Non-pigmented ciliary epithelial cell (primary cell): ENCODE measurements around the gene PTPMT1.

ENCODE experiments used
- DNase-seq: peaks from one replicate; pipeline ENCODE4 v3.0.0-alpha.2; 2010; ENCODE audit warnings: low read depth

Gene PTPMT1

GRCh38 chr11:47607380-47607779, 42.0 kb downstream of the PTPMT1 start:
- peak; percentile 82 for DNase-seq

DNA sequence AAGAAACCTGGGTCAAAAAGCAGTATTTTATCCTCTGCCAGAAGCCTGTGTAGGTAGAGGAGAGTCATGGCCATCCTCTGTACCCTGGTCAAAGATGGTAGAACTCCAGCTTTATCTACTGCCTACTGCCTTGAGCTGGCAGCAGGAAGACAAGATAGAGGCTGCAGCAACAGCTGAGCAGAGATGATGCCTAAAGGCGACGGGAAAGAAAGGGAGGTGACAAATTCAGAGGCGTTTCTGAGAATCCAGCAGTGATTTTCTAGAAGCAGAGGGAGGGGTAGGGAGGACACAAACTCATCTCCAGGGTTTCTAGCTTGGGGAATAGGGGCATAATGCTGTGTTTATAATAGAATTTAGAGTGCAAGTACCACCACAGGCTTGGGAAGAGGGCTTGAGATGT, 44.3 kb downstream of the PTPMT1 start:
- no peak for DNase-seq

DNA sequence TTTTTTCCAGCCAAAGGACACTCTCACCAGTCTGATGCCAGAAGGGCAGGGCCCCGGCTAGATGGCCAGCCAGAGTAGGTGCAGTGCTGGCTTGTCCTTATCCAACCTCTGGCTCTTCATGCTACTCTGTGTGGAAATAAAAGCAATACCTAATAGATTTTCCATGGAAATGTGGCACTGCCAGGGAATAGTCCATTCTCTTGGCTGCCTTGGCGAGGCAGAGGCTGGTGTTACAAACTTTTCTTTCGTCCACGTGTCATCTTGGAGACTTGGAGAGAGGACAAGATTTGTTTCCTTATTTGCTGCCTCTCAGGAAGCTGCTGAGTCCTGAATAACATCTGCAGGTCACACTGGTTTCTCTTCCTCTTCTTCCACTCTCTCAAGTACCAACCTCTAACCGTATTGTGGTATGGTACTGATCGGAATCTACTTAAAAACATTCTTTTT, 46.0 kb downstream of the PTPMT1 start:
- no peak for DNase-seq

DNA sequence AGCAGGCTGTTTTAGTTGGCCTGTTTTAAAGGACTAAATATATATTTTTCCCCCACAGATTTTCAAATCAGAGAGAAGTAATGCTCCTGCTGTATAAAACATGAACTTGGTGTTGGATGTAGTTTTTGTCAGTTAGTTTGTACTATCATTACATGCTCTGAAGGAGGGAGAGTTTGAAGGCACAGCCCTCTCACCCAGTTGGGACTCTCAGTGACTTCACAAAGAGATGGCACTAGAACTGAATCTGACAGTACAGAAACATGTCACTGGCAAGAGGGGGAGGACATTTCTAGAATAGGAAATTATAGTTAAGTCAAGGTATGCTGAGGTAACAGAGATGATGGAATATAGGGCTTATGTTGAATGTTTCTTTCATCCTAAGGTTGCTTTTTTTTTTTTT, 49.9 kb downstream of the PTPMT1 start:
- no peak for DNase-seq

DNA sequence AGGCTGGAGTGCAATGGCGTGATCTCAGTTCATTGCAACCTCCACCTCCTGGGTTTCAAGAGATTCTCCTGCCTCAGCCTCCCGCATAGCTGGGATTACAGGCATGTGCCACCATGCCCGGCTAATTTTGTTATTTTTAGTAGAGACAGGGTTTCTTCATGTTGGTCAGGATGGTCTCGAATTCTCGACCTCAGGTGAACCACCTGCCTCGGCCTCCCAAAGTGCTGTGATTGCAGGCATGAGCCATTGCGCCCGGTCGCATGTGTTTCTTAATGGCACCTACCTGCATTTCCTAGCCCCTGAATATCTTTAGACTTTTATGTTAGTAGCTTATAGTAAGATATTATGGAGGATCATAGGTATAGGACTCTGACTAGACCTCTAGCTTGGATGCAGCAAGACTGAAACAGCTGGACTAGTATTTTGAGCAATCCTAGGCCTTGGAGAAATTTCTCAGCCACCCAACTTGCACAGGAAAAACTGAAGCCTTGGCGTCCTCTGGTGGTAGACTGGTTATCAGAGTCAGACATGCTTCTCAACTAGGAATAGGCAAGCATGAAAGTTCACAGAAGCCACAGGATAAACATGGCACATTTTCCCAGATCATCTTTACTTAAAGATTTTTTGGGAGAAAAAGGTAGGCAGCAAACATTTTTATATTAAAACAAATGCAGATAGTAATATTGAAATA, 51.5 kb downstream of the PTPMT1 start:
- DNase-seq = no peak

- no peak for DNase-seq
Measured at GRCh38 chr11:47617417-47617809, 52.0 kb downstream of the PTPMT1 start.

GRCh38 chr11:47620836-47621378, 55.5 kb downstream of the PTPMT1 start:
- no peak for DNase-seq
